Neutrophil (primary cell): Measurements from ENCODE around the gene CRYBA1.
A peak's percentile ranks its signal among the peaks of the same experiment; 100 is the strongest.

ENCODE experiments used
- H3K27ac ChIP-seq: fragments of 200-600 bp; sonication (generic); 2 replicates; pipeline ENCODE4 v1.5.1; 2016; ENCODE audit warnings: mild to moderate bottlenecking, moderate library complexity
- H3K27me3 ChIP-seq: fragments of 200-600 bp; sonication (generic); 2 replicates; pipeline ENCODE4 v1.6.0; 2016; ENCODE audit warnings: mild to moderate bottlenecking
- H3K36me3 ChIP-seq: fragments of 200-600 bp; sonication (generic); 2 replicates; pipeline ENCODE4 v1.5.1; 2017
- H3K4me1 ChIP-seq, 2 experiments: fragments of 200-600 bp in 1 of 2; sonication (generic) in 1 of 2; 1 replicate in 1 of 2; 2 replicates in 1 of 2; pipeline versions ENCODE4 v1.5.1 to v1.6.1; 2013 to 2016; ENCODE audit warnings: low read depth in 1 of 2, low read length in 1 of 2, mild to moderate bottlenecking in 1 of 2, moderate library complexity in 1 of 2; ENCODE audit not compliant: control insufficient read depth in 1 of 2, insufficient read depth in 1 of 2
- H3K4me3 ChIP-seq, 2 experiments: fragments of 200-600 bp in 1 of 2; sonication (generic) in 1 of 2; 1 replicate in 1 of 2; 2 replicates in 1 of 2; pipeline ENCODE4 v1.5.1; 2013 to 2016; ENCODE audit warnings: low read depth in 1 of 2, low read length in 1 of 2, mild to moderate bottlenecking in 1 of 2, moderate library complexity in 1 of 2
- H3K9me3 ChIP-seq: fragments of 200-600 bp; sonication (generic); 2 replicates; pipeline ENCODE4 v1.5.1; 2016
- CTCF ChIP-seq: fragments of 200-600 bp; sonication (generic); IDR thresholded peaks from 2 replicates; pipeline ENCODE4 v1.5.1; 2016; ENCODE audit warnings: antibody characterized with exemption

Gene CRYBA1

GRCh38 chr17:29293890-29294579 lies 47.4 kb downstream of the CRYBA1 start, which contains the start of gene NUFIP2:
Gene NUFIP2 (minus strand): TSS chr17:29294148. CDS start chr17:29294059, 89 bp downstream.
- Histone ChIP-seq H3K4me3 (peak within 1 kb of the TSS; percentile 92 to 97), H3K4me1 (peaks cover 28 to 39% of the 10 kb centered on the region in 2 experiments), H3K9me3 (no peaks in the 10 kb centered on the region), H3K27ac (peak within 1 kb of the TSS; percentile 92), H3K36me3 (peaks cover 7% of the 10 kb centered on the region), H3K27me3 (no peaks in the 10 kb centered on the region)
- TF ChIP-seq CTCF: peak; percentile 58

- TF ChIP-seq CTCF: no peak
- Histone ChIP-seq H3K27ac (peak overlapping the region; percentile 92), H3K36me3 (peaks cover 7% of the 10 kb centered on the region), H3K4me1 (peaks cover 25 to 38% of the 10 kb centered on the region in 2 experiments), H3K27me3 (no peaks in the 10 kb centered on the region), H3K4me3 (peak overlapping the region; percentile 92 to 97), H3K9me3 (no peaks in the 10 kb centered on the region)
Measured at GRCh38 chr17:29294580-29294900, 47.9 kb downstream of the CRYBA1 start.

- Histone ChIP-seq H3K36me3 (no peaks in the 10 kb centered on the region), H3K27ac (peak overlapping the region; percentile 92), H3K9me3 (no peaks in the 10 kb centered on the region), H3K4me1 (peaks cover 22 to 31% of the 10 kb centered on the region in 2 experiments), H3K4me3 (peak overlapping the region in 1 of 2 experiments; percentile 97), H3K27me3 (no peaks in the 10 kb centered on the region)
- no peak for TF ChIP-seq CTCF
Measured at GRCh38 chr17:29295420-29295819, 48.8 kb downstream of the CRYBA1 start.

GRCh38 chr17:29299031-29299430 lies 52.4 kb downstream of the CRYBA1 start:
- H3K4me3 ChIP-seq: no peak overlapping the region
- H3K27ac ChIP-seq: no peak overlapping the region
- no peaks in the 10 kb centered on the region for H3K9me3 ChIP-seq
- H3K36me3 ChIP-seq: no peaks in the 10 kb centered on the region
- no peaks in the 10 kb centered on the region for H3K27me3 ChIP-seq
- TF ChIP-seq CTCF: no peak
- peaks cover 7 to 12% of the 10 kb centered on the region in 2 experiments for H3K4me1 ChIP-seq

- Histone ChIP-seq H3K36me3 (no peaks in the 10 kb centered on the region), H3K4me3 (no peak overlapping the region), H3K27me3 (no peaks in the 10 kb centered on the region), H3K9me3 (no peaks in the 10 kb centered on the region), H3K27ac (no peak overlapping the region), H3K4me1 (no peaks in the 10 kb centered on the region)
- no peak for TF ChIP-seq CTCF
Measured at GRCh38 chr17:29303386-29303785, 56.7 kb downstream of the CRYBA1 start.
